Fibroblast of skin of scalp (primary cell): ENCODE measurements around the gene FCGR3A. TPM values are rescaled to one million over a fixed set of nuclear protein-coding genes. Genes with fewer than 3 reads are reported as not detected.
"Not testable (repeated sequence)": the region's sequence is repeated elsewhere in the genome, so short reads cannot be mapped to it uniquely, and the experiment has no call there.

Source experiments
- DNase-seq: peaks from one replicate; pipeline ENCODE4 v3.0.0-alpha.2; 2013
- polyA plus RNA-seq, 2 experiments: library from polyadenylated mRNA; unstranded; fragments of 120-200 nt; gene quantifications; one replicate each; pipeline ENCODE4 v1.2.1, GENCODE V29; 2013; ENCODE audit not compliant: insufficient read length in 2 of 2

The FCGR3A gene
- polyA plus RNA-seq (2013, experiment 1 of 2; ENCODE audit: insufficient read length), result not detected
- 0.18 TPM for polyA plus RNA-seq (2013, experiment 2 of 2; ENCODE audit: insufficient read length)

GRCh38 chr1:161549652-161550051 lies at the start of gene FCGR3A:
FCGR3A (minus strand) TSS chr1:161549818; CDS start chr1:161549736, 82 bp downstream.
- no peak for DNase-seq

- not testable (repeated sequence) for DNase-seq
Observed at GRCh38 chr1:161597077-161597476, 47.5 kb upstream of the FCGR3A start.

- not testable (repeated sequence) for DNase-seq
Observed at GRCh38 chr1:161595583-161595982, 46.0 kb upstream of the FCGR3A start.

- not testable (repeated sequence) for DNase-seq
Observed at GRCh38 chr1:161595173-161595572, 45.6 kb upstream of the FCGR3A start.

GRCh38 chr1:161594269-161594984 lies 44.8 kb upstream of the FCGR3A start:
- not testable (repeated sequence) for DNase-seq

GRCh38 chr1:161593092-161593755 lies 43.6 kb upstream of the FCGR3A start:
- not testable (repeated sequence) for DNase-seq

GRCh38 chr1:161592586-161592985 lies 43.0 kb upstream of the FCGR3A start:
- DNase-seq, result not testable (repeated sequence)

- not testable (repeated sequence) for DNase-seq
Observed at GRCh38 chr1:161589920-161590319, 40.3 kb upstream of the FCGR3A start.

GRCh38 chr1:161589365-161589764 lies 39.7 kb upstream of the FCGR3A start:
- DNase-seq, result not testable (repeated sequence)

GRCh38 chr1:161588596-161588995 lies 39.0 kb upstream of the FCGR3A start:
- DNase-seq, result not testable (repeated sequence)

- DNase-seq, result not testable (repeated sequence)
Observed at GRCh38 chr1:161582882-161583281, 33.3 kb upstream of the FCGR3A start.

GRCh38 chr1:161580879-161581537 lies 31.4 kb upstream of the FCGR3A start:
- not testable (repeated sequence) for DNase-seq

- DNase-seq, result not testable (repeated sequence)
Observed at GRCh38 chr1:161579856-161580507, 30.4 kb upstream of the FCGR3A start.

GRCh38 chr1:161576676-161577075 lies 27.1 kb upstream of the FCGR3A start:
- not testable (repeated sequence) for DNase-seq

GRCh38 chr1:161571703-161572102 lies 22.1 kb upstream of the FCGR3A start:
- not testable (repeated sequence) for DNase-seq

GRCh38 chr1:161566602-161566960 lies 17.0 kb upstream of the FCGR3A start:
- DNase-seq, result not testable (repeated sequence)

- not testable (repeated sequence) for DNase-seq
Observed at GRCh38 chr1:161563522-161563921, 13.9 kb upstream of the FCGR3A start.

GRCh38 chr1:161562441-161562840 lies 12.8 kb upstream of the FCGR3A start:
- DNase-seq, result not testable (repeated sequence)

GRCh38 chr1:161560960-161561715 lies 11.5 kb upstream of the FCGR3A start:
- DNase-seq, result not testable (repeated sequence)

- not testable (repeated sequence) for DNase-seq
Observed at GRCh38 chr1:161557506-161558450, 8.2 kb upstream of the FCGR3A start.

- DNase-seq, result not testable (repeated sequence)
Observed at GRCh38 chr1:161556990-161557389, 7.4 kb upstream of the FCGR3A start.
